GM18526 (cell line): ENCODE measurements around the gene TSPAN8.

Experiments
- POLR2A ChIP-seq: IDR thresholded peaks from 3 replicates; pipeline ENCODE4 v1.6.1; 2011; ENCODE audit not compliant: insufficient read length; ENCODE audit errors: extremely low read depth

Gene TSPAN8

DNA sequence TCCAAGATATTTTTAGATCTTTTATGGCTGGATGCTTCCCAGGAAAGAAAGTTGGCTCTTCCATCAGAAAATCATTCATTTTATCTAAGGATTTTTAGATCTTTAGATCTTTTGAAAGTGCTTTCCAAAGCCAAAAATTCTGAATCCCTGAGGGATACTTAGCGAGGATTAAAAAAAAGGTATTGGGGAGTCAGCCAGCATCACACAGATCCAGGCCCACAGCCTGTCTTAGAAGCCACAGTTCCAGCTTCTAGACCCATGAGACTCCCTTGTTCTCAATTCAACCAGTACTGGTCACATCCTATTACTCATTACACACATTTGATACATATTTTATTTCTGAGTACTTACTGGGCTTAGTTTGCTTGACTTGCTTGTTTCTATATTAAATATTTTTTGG is 49.9 kb downstream of the TSPAN8 start:
- no peak for TF ChIP-seq POLR2A

DNA sequence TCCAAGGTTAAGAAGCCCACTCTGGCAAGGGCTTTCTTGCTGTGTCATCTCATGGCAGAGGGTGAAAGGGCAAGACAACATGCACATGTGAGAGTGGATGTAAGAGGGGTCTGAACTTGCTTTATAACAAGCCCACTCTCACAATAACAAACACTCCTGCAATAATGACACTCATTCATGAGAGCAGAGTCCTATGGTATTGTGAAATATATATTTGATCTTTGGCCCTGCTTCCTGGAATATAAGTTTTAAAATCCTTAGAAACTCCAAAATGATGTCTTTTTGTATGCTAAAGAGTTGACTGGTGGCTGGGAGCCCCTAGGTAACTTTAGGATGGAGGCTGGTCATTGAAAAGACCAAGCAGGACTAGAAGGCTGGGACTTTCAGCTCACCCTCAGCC is 51.8 kb downstream of the TSPAN8 start:
- TF ChIP-seq POLR2A = no peak

DNA sequence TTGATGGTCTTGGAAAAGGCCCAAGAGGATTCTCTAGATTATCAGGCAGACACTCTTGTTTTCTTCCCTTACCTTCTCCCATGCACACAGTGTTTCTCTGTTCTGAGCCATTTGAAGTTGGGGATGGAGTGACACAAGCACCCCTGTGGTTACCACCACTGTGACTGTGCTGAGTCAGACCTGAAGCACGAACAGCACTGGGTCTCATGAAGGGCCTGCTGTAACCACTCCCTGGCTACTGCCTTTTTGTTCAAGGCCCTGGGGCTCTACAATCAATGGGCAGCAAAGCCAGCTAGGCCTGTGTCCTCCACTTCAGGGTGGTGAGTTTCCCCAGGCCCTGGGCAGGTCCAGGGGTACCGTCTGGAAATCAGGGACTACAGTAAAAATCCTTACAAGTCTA is 65.5 kb downstream of the TSPAN8 start:
- no peak for TF ChIP-seq POLR2A

DNA sequence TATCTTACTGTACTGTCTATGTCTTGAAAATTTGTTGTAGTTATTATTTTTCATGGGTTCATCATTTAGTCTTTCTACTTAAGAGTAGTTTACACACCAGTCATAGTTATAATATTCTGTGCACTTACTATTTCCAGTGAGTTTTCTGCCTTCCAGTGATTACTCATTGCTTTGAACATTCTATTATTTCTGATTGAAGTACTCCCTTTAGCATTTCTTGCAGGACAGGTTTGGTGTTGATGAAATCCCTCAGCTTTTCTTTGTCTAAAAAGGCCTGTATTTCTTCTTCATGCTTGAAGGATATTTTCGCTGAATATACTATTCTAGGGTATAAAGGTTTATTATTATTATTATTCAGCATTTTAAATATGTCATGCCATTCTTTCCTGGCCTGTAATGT is 66.8 kb downstream of the TSPAN8 start:
- TF ChIP-seq POLR2A = no peak

DNA sequence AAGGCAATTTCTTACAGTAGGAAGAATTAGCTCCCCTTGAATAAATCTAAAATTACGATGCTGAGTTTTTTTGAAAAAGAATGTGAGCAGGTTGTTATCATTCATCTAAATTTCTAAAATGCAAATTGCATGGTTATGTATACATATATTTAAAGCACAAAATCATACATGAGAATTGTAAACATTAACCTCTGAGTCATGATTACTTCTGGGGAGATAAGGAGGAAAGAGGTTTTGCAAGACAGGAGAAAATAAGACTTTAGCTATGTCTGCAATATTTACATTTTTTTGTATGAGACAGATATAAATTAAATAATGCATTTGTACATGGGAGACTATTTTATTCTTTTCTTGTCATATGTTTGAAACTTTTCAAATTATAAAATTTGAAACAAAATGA is 72.2 kb downstream of the TSPAN8 start:
- TF ChIP-seq POLR2A = no peak

DNA sequence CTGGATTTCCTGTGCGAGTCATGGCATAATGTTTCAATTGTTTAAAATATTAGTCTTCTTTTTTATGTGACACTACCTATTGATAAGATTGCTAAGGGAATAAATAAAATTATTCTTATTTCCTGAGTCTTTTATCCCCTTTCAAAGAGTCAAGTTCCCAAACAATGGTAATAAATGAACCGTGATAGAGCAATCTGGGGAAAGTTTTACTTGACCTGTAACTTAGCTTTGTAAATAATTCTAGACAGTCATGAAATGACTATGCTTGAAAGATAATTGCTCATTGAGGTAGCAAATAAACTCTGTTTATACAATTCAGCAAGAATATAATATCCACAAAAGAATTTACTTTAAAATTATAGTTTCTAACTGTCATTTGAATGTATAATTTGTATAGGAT is 82.1 kb downstream of the TSPAN8 start:
- no peak for TF ChIP-seq POLR2A
